Thymus (tissue), 11 donors: ENCODE measurements around the gene FADS1. TPM values are rescaled to one million over a fixed set of nuclear protein-coding genes. Genes with fewer than 3 reads are reported as not detected.
A peak's percentile ranks its signal among the peaks of the same experiment; 100 is the strongest.

Experiments used
- DNase-seq, 9 donors: peaks; one replicate each; pipeline ENCODE4 v3.0.0-alpha.2; 2013; ENCODE audit warnings: low spot score in 9 of 9, low read depth in 6 of 9, missing footprints in 1 of 9
- H3K27ac ChIP-seq, 2 donors: one replicate each; pipeline ENCODE4 v1.5.1; 2013; ENCODE audit warnings: control low read depth in 1 of 2, low read depth in 1 of 2, low read length in 1 of 2, mild to moderate bottlenecking in 1 of 2, moderate library complexity in 1 of 2
- H3K27me3 ChIP-seq, 2 donors: one replicate each; pipeline ENCODE4 v1.5.1; 2013; ENCODE audit warnings: low read length in 1 of 2; ENCODE audit not compliant: control insufficient read depth in 2 of 2, insufficient read depth in 1 of 2
- H3K36me3 ChIP-seq, 2 donors: one replicate each; pipeline ENCODE4 v1.5.1; 2013; ENCODE audit warnings: low read length in 1 of 2, mild to moderate bottlenecking in 1 of 2, moderate library complexity in 1 of 2; ENCODE audit not compliant: control insufficient read depth in 2 of 2, insufficient read depth in 2 of 2
- H3K4me1 ChIP-seq, 2 donors: one replicate each; pipeline ENCODE4 v1.5.1; 2013; ENCODE audit warnings: low read length in 2 of 2; ENCODE audit not compliant: control insufficient read depth in 2 of 2, insufficient read depth in 2 of 2
- H3K4me3 ChIP-seq, 2 donors: one replicate each; pipeline ENCODE4 v1.5.1; 2013; ENCODE audit warnings: low read length in 2 of 2, control low read depth in 1 of 2, mild to moderate bottlenecking in 1 of 2
- H3K9me3 ChIP-seq, 2 donors: one replicate each; pipeline ENCODE4 v1.5.1; 2013; ENCODE audit warnings: low read length in 1 of 2, mild to moderate bottlenecking in 1 of 2; ENCODE audit not compliant: control insufficient read depth in 2 of 2, insufficient read depth in 1 of 2
- WGBS: extraction: QIAGEN DNeasy Blood & Tissue Kit; methylation state at CpG from one replicate; pipeline ENCODE4 v1.1.7; 2013; 5-methylcytosine and 5-hydroxymethylcytosine counted together
- polyA plus RNA-seq: library from polyadenylated mRNA; stranded (reverse); fragments of 200-250 nt; gene quantifications from one replicate; pipeline ENCODE4 v1.2.3, GENCODE V29; 2013
- total RNA-seq: library from RNA; stranded (reverse); fragments of 120-200 nt; gene quantifications from one replicate; pipeline ENCODE4 v1.2.4, GENCODE V29; 2013
- donor health status: healthy.

FADS1 gene
- total and polyA plus RNA-seq, 2 donors = 4.4 to 12.9 TPM

DNA sequence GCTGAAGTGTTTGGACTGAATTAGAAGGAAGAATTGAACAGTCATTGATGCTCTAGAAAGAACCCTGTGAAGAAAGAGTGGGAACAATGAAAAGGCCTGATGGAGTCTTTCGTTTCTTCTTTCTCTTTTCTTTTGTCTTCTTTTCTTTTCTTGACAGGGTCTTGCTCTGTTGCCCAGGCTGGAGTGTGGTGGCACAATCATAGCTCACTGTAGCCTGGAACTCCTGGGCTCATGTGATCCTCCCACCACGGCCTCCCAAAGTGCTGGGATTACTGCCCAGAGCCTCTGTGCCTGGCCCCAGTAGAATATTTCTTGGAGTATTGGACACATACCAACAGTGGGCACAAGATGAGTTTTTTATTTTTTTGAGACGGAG is 23.0 kb downstream of the FADS1 start:
- Histone ChIP-seq H3K27me3 (no peaks in the 10 kb centered on the region), H3K4me1 (peaks cover 14 to 18% of the 10 kb centered on the region in 2 donors), H3K27ac (no peak overlapping the region), H3K9me3 (no peaks in the 10 kb centered on the region), H3K4me3 (peak overlapping the region; percentile 82 to 87), H3K36me3 (peaks cover 27 to 56% of the 10 kb centered on the region in 2 donors)
- 73% methylated on average over 3 of the region's 3 CpGs for WGBS
- no peak for DNase-seq

DNA sequence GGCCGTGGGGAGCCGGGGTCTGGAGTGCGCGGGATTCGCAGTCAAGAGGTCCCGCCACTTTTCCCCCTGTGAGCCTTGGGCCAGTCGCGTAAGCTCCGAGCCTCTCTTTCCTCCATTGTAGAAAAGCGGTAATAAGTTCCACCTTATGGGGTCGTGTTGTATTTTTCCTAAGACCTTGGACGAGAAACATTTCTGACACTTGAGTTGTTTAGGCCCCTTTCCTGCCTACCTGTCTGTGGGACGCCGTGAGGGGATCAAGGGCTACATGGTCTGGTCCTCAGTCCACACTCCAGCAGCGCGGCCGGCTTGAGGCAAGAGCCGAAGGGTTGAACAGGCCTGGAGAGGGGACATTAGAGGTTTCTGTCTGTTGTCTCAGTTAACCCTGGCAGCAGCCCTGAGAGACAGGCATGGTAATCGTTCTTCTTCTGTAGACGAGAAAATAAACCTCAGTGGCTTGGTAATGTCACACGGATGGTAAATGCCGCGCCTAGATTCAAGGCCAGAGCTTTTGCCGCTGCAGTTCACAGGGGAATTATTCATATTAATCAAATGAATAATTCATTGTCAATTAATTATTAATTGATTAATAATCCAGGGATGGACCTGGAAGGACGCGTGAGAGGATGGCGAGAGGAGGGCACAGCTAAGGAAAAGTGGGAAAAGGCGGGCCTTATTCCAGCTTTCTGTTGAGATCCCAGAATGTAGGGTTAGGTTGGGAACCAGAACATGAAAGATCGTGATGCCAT is 23.5 kb downstream of the FADS1 start:
- DNase-seq = no peak
- 8% methylated on average over 29 of the region's 29 CpGs for WGBS
- peak overlapping the region; percentile 82 to 87 for H3K4me3 ChIP-seq
- peaks cover 14 to 18% of the 10 kb centered on the region in 2 donors for H3K4me1 ChIP-seq
- peak overlapping the region; percentile 94 for H3K27ac ChIP-seq
- no peaks in the 10 kb centered on the region for H3K27me3 ChIP-seq
- peaks cover 30 to 56% of the 10 kb centered on the region in 2 donors for H3K36me3 ChIP-seq
- no peaks in the 10 kb centered on the region for H3K9me3 ChIP-seq

DNA sequence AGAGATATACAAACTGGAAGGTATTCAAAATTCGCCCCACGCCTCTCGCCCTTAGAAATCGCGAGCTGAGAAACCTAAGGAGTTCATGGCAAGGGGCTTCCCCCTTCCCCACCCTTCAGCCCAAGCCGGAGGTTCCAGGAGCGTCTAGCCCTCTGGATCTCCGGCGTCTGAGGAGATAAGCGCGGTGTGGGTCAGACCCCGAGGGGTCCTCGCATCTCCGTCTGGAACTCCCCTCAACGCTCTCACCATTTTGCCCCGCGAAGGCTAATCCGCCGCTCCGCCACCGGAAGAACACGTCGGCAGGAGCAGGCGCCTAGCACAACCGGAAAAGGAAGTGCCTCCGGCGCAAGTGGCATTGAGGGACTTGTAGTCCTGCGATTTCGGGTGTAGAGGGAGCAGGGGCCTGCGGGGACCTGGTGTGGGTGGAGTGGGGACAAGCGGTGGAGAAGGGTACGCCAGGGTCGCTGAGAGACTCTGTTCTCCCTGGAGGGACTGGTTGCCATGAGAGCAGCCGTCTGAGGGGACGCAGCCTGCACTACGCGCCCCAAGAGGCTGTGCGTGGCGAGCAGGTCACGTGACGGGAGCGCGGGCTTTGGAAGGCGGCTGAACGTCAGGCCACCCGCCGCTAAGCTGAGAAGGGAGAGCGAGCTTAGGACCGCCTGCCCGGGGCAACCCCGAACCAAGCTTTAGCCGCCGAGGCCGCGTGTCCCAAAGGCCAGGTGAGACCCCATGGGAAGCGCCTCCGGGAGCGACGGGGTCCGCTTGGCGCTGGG is 24.3 kb downstream of the FADS1 start, which contains the start of the genes FEN1 and TMEM258:
Gene FEN1, plus strand, starts transcription at position 602 of the 773 bp plus-strand sequence. CDS start 2,451 bp downstream, outside the sequence.
Gene TMEM258, minus strand, starts transcription at position 290 of the 773 bp plus-strand sequence. Its CDS starts 41 bp downstream, at position 249.
- H3K4me1 ChIP-seq = peaks cover 14 to 18% of the 10 kb centered on the region in 2 donors
- H3K27ac ChIP-seq = peak within 1 kb of the TSS; percentile 94
- H3K27me3 ChIP-seq = no peaks in the 10 kb centered on the region
- peak within 1 kb of the TSS; percentile 82 to 87 for H3K4me3 ChIP-seq
- WGBS = under 1% methylated on average over 61 of the region's 61 CpGs
- DNase-seq = peak; percentile 81 to 94 (median 85)
- no peaks in the 10 kb centered on the region for H3K9me3 ChIP-seq
- H3K36me3 ChIP-seq = peaks cover 38 to 60% of the 10 kb centered on the region in 2 donors

DNA sequence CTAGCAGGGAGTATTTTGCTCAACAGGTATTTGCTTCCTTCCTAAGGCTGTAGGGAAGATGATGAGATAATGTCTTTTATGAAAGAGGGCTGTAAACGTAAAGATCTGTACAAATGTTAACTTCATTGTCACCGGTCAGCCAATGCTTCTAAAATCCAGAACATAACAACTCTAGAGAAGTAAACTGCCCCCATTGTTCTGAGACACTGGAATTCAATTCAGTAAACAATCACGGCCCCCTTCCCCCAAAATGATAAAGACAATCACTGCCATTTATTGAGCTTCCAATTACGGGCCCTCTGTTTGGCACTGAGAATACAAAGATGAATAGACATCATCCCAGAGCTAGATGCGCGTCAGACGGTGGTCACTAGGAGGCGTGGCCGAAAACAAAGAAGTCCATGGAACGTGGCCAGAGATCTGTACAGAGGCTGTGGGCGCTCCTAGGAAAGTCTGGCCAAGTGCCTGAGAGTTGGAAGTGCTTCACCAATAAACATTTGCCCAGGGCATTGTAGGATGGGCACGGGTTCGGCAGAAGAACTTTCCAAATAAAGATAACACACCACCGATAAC is 25.0 kb downstream of the FADS1 start:
- DNase-seq = peak in 1 of 9 donors; percentile 7
- no peaks in the 10 kb centered on the region for H3K27me3 ChIP-seq
- no peaks in the 10 kb centered on the region for H3K9me3 ChIP-seq
- H3K4me1 ChIP-seq = peaks cover 14 to 18% of the 10 kb centered on the region in 2 donors
- WGBS = 10% methylated on average over 14 of the region's 14 CpGs
- peaks cover 44 to 63% of the 10 kb centered on the region in 2 donors for H3K36me3 ChIP-seq
- H3K4me3 ChIP-seq = peak overlapping the region; percentile 82 to 87
- H3K27ac ChIP-seq = peak overlapping the region in 1 of 2 donors; percentile 94

DNA sequence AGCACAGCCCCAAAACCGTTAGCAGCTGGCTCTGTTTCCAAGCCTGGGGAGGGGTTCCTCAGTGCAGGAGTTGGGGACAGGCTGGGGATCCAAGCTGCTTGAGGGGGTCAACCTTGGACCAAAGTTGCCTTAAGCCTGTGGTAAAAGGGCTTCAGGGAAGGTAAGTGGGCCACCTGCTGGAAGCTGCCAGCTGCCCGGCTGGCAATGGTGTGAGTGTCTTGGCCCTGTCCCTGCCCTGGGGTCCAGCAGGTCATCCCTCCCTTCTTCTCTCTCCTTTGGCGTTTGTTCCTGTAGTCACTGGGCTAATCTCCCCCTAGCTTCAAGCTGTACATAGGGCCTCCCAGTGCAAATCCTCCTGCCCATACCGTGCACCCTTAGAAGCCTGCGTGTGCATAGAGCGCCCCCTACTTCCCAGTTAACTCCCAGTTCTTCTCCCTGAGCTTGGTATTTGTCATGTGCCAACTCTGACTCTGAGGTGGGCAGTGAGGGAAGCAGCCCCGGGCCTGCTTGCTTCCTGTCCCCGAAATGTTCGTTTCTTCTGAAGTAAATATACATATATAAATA is 28.8 kb downstream of the FADS1 start:
- H3K27ac ChIP-seq = no peak overlapping the region
- peak in 2 of 9 donors; percentile 18 to 23 for DNase-seq
- H3K27me3 ChIP-seq = no peaks in the 10 kb centered on the region
- no peak overlapping the region for H3K4me3 ChIP-seq
- H3K36me3 ChIP-seq = peaks cover 53 to 57% of the 10 kb centered on the region in 2 donors
- H3K9me3 ChIP-seq = no peaks in the 10 kb centered on the region
- H3K4me1 ChIP-seq = peaks cover 4 to 5% of the 10 kb centered on the region in 2 donors
- WGBS = 87% methylated on average over 9 of the region's 9 CpGs

DNA sequence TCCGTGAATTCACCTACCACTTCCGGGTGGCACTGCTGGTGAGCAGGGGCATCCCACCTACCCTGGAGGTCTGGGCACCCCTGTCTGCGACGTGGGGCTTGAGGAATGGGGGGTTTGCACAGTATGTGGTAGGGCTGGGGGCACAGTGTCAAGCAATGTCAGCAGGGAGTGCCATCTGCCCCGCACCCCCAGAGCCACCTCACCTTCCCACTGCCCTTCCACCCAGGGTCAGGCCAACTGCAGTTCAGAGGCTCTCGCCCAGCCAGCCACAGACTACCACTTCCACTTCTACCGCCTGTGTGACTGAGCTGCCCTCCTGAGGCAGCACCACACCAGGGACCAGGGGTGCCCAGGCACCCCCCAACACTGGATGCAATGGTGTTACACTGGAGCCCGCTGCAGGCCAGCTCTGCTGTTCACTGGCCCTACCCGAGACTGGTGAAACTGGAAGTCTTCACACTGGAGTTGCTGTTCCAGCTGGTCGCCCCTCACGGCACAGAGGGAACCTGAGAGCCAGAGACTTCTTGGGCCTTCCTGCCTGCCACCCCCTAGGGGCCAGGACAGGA is 30.9 kb downstream of the FADS1 start:
- peaks cover 53 to 57% of the 10 kb centered on the region in 2 donors for H3K36me3 ChIP-seq
- H3K4me1 ChIP-seq = no peaks in the 10 kb centered on the region
- WGBS = 97% methylated on average over 11 of the region's 11 CpGs
- no peak overlapping the region for H3K27ac ChIP-seq
- no peak for DNase-seq
- H3K4me3 ChIP-seq = no peak overlapping the region
- H3K27me3 ChIP-seq = no peaks in the 10 kb centered on the region
- no peaks in the 10 kb centered on the region for H3K9me3 ChIP-seq

DNA sequence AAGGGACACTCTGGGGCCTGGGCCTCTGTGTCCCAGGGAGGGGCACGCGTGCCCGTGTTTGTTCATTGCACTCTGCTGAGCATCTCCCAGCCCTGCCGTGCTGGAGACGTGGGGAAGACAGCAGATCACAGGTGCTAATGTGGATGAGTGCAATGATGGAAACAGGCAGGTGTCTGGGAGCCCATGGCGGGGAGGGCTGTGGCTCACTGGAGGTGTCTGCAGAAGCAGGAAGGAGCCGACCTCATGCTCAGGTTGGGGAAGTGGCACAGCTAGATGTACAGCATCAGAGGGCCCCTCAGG is 32.3 kb downstream of the FADS1 start:
- no peaks in the 10 kb centered on the region for H3K4me1 ChIP-seq
- 92% methylated on average over 7 of the region's 7 CpGs for WGBS
- no peak for DNase-seq
- H3K36me3 ChIP-seq = peaks cover 44% of the 10 kb centered on the region in 2 donors
- H3K4me3 ChIP-seq = no peak overlapping the region
- H3K27me3 ChIP-seq = no peaks in the 10 kb centered on the region
- H3K9me3 ChIP-seq = no peaks in the 10 kb centered on the region
- no peak overlapping the region for H3K27ac ChIP-seq

DNA sequence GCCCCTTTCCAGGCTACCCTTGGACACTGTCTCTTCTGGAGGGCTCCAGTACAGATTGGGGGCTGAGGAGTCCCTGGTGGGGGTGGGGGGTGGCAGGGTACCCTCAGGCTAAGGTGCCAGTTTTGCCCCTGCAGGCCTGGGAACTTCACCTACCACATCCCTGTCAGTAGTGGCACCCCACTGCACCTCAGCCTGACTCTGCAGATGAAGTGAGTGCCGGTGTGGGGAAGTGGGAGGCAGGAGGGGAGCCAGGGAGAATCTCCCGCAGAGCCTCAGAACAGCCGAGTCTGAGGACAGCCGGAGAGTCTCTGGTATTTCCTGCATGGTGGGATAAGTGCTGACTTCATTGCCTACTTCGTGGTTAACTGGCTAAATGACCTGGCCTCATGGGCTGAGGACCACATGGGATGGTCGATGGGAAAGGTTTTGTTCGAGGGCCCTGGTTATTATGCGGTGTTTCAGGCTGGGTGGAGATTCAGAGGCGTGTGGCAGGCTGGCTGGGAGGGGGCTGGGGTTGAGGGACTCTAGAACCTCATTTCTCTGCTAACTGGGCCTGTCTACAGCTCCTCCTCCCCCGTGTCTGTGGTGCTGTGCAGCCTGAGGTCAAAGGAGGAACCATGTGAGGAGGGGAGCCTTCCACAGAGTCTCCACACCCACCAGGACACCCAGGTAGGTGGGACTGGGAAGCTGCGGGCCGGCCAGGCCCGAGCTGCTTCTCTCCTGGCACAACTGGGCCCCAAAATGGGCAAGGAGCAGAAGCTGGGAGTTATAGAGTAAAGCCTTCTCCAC is 32.9 kb downstream of the FADS1 start:
- no peaks in the 10 kb centered on the region for H3K9me3 ChIP-seq
- no peak overlapping the region for H3K4me3 ChIP-seq
- H3K27ac ChIP-seq = no peak overlapping the region
- DNase-seq = no peak
- peaks cover 38 to 39% of the 10 kb centered on the region in 2 donors for H3K36me3 ChIP-seq
- peaks cover 0 to 2% of the 10 kb centered on the region in 2 donors for H3K27me3 ChIP-seq
- H3K4me1 ChIP-seq = no peaks in the 10 kb centered on the region
- 89% methylated on average over 13 of the region's 13 CpGs for WGBS
